Epithelial cell of proximal tubule (primary cell): ENCODE measurements around the gene PRKX. TPM values are rescaled to one million over a fixed set of nuclear protein-coding genes. Genes with fewer than 3 reads are reported as not detected.

Experiments
- DNase-seq: peaks from one replicate; pipeline ENCODE4 v3.0.0-alpha.2; 2011; ENCODE audit warnings: low read depth
- H3K4me3 ChIP-seq: 2 replicates; pipeline ENCODE4 v1.5.1; 2011; ENCODE audit warnings: low read depth, mild to moderate bottlenecking, low read length
- total RNA-seq: library from RNA; depleted of rRNA; stranded (reverse); fragments of >200 nt; gene quantifications from 2 replicates; pipeline ENCODE4 v1.2.3, GENCODE V29; 2015
- TF ChIP-seq, protein P1 (sequence below): conservative IDR thresholded peaks from 2 replicates; pipeline ENCODE4 v1.5.1; 2012; ENCODE audit warnings: low read depth, mild to moderate bottlenecking, low read length

The PRKX gene
- total RNA-seq, 1 donor from 2014 or later: 21.5 TPM

DNA sequence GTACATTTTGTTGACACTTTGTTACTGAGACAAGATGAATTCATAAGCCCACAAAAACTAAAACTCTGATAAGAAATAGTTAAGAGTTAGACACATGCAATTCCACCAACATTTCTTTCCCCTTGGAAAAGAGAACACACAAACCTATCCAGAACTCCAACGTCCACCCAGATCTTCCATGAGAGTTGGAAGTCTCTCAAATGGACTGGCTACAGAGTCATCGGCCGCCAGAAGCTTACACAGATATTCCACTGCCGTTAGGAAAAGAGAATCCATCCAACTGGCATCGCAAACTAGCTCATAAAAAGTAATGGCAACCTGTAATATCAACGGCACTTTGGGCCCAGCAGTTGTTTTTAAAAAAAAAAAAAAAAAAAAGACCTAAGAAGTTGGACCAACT lies 114.7 kb downstream of the PRKX start:
- H3K4me3 ChIP-seq: no peak overlapping the region
- TF ChIP-seq, protein P1, sequence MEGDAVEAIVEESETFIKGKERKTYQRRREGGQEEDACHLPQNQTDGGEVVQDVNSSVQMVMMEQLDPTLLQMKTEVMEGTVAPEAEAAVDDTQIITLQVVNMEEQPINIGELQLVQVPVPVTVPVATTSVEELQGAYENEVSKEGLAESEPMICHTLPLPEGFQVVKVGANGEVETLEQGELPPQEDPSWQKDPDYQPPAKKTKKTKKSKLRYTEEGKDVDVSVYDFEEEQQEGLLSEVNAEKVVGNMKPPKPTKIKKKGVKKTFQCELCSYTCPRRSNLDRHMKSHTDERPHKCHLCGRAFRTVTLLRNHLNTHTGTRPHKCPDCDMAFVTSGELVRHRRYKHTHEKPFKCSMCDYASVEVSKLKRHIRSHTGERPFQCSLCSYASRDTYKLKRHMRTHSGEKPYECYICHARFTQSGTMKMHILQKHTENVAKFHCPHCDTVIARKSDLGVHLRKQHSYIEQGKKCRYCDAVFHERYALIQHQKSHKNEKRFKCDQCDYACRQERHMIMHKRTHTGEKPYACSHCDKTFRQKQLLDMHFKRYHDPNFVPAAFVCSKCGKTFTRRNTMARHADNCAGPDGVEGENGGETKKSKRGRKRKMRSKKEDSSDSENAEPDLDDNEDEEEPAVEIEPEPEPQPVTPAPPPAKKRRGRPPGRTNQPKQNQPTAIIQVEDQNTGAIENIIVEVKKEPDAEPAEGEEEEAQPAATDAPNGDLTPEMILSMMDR: no peak
- no peak for DNase-seq

DNA sequence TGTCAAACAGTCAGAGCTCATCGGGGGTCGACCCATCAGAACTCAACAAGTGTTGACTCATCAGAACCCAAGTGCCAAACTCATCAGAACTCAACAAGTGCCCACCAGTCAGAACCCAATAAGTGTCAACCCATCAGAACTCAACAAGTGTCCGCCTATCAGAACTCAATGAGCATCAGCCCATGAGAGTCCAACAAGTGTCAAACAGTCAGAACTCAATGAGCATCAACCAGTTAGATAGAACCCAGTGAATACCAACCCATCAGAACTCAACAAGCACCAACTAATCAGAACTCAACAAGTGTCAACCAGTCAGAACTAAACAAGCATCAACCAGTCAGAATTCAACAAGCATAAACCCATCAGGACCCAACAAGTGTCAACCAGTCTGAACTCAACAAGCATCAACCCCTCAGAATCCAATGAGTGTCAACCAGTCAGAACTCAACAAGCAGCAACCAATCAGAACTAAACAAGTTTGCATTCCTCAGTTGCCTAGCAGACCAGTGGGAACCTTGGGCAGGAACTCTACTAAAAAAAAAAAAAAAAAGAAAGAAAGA lies 115.3 kb downstream of the PRKX start:
- no peak for DNase-seq
- TF ChIP-seq, protein P1: no peak
- H3K4me3 ChIP-seq: no peak overlapping the region

DNA sequence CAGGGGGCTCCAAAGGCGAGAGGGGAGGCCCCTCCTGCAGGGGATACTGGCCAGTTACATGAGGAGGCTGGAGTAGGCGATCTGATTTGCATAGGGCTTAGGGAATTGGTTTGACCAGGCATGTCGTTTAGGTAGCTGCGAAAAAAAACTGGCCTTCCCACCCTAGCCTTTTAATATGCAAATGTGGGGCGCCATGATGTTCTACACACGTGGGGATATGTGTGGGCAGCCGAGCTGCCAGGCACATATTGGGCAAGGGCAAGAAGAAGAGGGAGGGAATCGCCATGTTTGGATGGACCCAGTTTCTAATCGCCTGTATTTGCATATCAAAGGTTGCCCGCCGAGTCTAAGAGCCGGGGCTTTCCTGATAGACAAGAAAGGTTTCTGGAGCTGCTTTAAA lies 121.3 kb downstream of the PRKX start:
- no peak overlapping the region for H3K4me3 ChIP-seq
- DNase-seq: no peak
- TF ChIP-seq, protein P1: no peak

DNA sequence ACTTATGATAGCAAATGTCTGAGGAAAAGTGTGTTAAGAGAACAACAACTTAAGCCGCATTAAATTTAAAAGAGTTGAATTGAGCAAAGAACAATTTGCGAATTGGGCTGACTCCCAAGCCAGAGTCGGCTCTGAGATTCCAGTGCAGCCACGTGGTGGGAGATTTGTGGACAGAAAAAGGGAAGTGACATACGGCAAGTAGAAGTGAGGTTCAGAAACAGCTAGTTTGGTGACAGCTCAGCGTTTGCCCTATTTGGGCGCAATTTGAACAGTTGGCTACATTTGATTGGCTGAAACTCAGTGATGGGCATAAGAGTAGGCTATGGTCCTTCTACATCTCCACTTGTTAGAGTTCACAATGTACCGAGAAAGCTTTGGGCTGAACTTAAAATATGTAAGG lies 124.0 kb downstream of the PRKX start:
- no peak for DNase-seq
- TF ChIP-seq, protein P1: no peak
- H3K4me3 ChIP-seq: no peak overlapping the region

DNA sequence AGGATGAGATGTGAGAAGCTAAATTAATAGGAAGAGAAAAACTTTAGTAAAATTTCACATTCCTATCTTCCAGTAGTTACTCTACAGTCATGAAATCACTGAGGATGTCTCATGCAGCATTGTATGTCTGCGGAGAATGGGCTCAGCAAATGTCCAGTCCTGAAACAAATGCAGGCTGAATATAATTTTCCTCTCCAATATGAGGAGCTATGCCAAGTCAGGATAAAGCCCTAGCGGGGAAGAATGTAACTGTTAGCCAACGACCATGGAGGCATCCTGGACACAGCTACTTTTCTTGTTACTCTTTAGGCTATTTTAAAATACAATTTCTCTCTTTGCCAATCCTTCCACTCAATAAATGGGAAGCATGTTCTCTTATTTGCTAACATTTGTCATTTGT lies 127.7 kb downstream of the PRKX start:
- TF ChIP-seq, protein P1: no peak
- no peak overlapping the region for H3K4me3 ChIP-seq
- no peak for DNase-seq

DNA sequence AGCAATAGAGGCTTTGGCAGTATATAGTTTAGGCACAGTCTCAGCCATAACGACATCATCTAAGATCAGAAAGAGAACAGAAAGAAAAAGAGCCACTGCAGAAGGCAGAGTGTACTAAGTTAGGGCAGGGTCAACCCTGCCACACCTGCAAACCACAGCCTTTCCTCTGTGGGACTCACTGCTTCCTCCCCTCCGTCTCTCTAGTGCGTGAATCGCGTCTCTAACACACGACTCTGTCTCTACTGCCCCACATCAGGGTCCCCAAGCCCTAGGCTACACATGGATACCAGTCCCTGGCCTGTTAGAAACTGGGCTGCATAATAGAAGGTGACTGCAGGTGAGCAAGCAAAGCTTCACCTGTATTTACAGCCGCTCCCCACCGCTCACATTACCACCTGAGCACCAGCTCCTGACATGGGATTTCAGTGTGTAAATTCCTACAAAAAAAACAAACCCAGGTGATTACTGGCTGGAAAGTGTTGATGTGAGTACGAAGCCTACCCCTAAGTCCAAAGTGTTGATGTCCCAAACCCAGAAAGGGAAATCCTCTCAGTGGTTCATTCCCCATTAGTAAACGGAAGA lies 128.9 kb downstream of the PRKX start:
- no peak for DNase-seq
- TF ChIP-seq, protein P1: no peak
- H3K4me3 ChIP-seq: no peak overlapping the region

DNA sequence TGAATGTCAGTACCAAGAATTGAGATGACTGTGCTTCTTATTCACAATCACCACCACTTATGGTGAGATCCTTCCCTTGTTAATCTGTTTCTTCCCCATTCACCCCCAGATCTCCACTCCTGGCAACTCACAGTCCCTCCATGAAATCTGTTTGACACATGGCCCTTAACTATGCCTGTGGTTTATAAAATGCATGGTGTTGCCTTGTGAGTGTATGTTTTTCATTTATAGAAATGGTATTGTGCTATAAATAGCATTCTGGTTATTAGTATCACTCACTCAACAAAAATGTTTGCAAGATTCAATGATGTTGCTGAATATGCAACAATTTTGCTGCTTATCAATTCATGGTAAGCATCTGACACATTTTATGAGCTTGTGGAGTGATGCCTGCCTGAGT lies 131.0 kb downstream of the PRKX start:
- no peak for DNase-seq
- TF ChIP-seq, protein P1: no peak
- H3K4me3 ChIP-seq: no peak overlapping the region
